GM21515 (cell line): Measurements from ENCODE around the gene TMEM126A.
"Not testable (repeated sequence)": the region's sequence is repeated elsewhere in the genome, so short reads cannot be mapped to it uniquely, and the experiment has no call there.

Experiments used
- ATAC-seq: cut with Tn5 transposase; IDR thresholded peaks from one replicate; pipeline ENCODE4 v1.9.1; 2021; ENCODE audit not compliant: unreplicated experiment

TMEM126A gene

GRCh38 chr11:85656777-85657176 lies 9.0 kb downstream of the TMEM126A start:
- no peak for ATAC-seq

DNA sequence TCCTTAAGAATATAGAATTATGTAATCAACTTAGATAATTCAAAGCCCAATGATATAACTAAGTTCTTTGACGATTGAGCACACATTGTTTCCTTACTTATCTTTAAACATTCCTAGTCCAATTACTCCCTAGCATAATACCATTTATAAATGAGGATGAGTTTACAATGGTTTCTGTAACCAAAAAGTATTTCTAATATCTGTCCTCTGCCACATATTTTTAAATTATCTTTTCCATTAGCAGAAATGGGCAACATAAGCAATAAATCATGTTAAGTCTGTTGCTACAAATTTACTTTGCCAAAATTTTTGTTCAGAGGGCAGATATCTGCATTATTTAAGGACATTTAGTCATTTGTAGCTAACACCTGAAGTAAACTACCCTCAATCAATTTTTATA lies 10.4 kb downstream of the TMEM126A start:
- no peak for ATAC-seq

DNA sequence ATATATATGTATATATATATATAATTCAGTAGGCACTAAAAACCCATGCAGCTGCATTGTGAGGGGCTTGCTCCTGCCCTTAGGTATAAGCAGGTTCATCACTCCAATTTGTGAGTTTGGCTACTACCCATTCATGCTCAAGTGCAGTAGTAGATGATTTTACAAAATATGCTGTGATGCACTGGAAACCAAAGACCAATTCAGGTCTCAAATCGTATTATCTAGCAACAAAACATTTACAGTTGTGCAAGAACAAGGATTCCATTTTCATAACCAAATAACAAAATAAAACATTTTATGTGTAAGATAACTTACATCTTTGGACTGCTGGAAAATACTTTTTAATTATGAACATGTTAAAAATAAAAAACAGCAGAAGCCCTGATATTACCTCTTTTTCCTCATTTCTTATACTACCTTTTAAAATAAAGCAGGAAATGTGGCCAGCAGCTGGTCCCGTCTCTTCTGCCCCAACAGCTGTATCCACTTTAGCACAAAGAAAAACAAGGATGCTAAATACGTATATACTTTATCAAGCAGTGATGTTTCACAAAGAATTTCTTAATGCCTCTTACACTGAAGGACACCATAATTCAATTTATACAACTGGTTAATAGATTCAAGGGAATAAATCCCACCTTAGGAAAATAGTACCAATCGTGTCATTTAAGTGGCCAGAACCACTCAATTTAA lies 14.4 kb downstream of the TMEM126A start:
- ATAC-seq, result no peak

DNA sequence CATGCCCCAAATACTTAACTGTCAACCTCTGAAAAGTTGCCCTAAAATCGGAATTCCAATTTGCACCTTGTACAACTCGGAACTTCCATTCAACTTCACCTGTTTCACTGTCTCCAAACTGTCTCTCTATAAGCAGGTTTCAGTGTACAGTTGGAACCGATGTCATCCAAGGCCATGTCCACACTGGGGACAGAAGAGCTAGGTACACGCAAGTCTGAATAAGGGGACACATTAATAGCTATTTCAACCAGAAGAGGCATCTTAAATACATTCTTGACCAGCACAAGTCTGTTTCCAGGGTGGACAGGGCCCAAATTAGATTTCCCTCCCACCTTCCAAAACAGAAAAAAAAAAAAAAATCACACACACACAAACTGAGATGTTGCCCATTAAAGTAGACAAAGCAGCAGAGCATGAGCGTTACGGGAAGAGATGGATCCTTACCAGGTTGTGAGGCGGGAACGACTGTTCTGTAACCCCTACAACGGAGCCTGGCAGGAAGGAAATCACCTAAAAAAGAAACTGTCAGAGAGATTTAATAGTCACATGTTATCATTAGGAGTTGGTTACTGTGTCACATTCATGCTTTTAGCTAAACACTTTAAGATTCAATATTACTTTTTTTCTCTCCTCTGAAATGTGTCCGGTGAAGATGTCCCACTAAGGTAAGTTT lies 15.4 kb downstream of the TMEM126A start:
- no peak for ATAC-seq

GRCh38 chr11:85663753-85664614 lies 16.2 kb downstream of the TMEM126A start:
- ATAC-seq, result peak; percentile 77

- ATAC-seq, result peak; percentile 91
These were observed 17.1 kb downstream of the TMEM126A start, which contains the start of gene CREBZF for GRCh38 chr11:85664615-85665481. Gene CREBZF, minus strand, starts transcription at chr11:85665129. Its CDS starts 254 bp downstream, at chr11:85664875.

DNA sequence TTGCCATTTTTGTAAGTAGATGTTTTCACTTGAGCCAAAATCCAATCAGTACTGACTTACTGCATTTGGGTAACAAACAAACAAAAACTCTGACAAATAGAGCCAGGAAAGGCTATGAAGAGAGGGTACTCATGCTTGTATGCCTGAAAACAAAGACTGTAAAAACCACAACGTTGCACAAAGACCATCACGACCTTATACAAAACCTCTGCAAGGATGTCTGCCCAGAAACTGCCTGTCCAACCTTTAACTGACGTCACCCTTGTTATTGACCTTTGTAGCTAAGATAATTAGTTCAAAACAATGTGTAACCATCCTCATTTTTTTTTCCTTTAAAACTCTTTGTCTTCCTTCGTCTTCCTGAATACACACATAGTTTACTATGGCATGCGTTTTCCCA lies 18.0 kb downstream of the TMEM126A start:
- no peak for ATAC-seq

GRCh38 chr11:85666687-85667086 lies 18.9 kb downstream of the TMEM126A start:
- no peak for ATAC-seq

DNA sequence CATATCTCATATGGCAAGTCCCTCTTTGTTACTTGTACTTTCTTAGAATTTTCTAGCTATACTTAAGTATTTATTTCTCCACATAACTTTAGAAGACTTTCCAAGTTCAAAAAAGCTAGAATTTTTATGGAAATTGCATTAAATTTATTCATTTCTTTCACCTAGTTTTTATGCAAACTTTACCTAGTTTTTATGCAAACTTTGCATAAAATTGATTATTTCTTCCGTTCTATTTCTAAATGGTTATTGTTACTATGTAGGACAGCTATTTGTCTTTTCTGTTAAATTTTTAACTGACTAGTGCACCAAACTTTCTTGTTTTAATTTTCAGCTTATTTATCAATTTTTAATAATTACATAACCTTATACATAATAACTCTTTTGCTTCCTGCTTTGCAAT lies 20.4 kb downstream of the TMEM126A start:
- no peak for ATAC-seq

DNA sequence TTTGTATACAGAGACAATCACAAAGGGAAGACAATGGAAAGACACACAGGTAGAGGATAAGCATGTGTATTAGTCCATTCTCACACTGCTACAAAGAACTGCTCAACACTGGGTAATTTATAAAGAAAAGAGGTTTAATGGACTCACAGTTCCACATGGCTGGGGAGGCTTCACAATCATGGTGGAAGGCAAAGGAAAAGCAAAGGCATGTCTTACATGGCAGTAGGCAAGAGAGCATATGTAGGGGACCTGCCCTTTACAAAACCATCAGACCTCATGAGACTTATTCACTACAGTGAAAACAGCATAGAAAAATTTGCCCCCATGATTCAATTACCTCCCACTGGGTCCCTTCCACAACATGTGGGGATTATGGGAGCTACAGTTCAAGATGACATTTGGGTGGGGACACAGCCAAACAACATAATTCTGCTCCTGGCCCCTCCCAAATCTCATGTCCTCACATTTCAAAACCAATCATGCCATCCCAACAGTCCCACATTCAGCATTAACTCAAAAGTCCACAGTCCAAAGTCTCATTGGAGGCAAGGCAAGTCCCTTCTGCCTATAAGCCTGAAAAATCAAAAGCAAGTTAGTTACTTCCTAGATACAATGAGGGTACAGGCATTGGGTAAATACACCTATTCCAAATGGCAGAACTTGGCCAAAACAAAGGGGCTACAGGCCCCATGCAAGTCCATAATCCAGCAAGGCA lies 23.3 kb downstream of the TMEM126A start:
- not testable (repeated sequence) for ATAC-seq

GRCh38 chr11:85672105-85672902 lies 24.5 kb downstream of the TMEM126A start:
- ATAC-seq, result no peak

DNA sequence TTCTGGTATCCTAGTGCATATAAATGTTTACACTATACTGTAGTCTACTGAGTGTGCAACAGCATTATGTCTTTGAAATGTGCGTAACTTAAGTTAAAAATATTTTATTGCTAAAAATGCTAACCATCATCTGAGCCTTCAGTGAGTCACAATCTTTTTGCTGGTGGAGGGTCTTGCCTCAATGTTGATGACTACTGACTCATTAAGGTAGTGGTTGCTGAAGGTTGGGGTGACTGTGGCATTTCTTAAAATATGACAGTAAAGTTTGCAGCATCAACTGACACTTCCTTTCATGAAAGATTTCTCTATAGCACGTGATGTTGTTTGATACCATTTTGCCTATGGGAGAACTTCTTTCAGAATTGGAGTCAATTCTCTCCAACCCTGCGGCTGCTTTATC lies 25.6 kb downstream of the TMEM126A start:
- ATAC-seq, result no peak

GRCh38 chr11:85679576-85679975 lies 31.8 kb downstream of the TMEM126A start:
- no peak for ATAC-seq

DNA sequence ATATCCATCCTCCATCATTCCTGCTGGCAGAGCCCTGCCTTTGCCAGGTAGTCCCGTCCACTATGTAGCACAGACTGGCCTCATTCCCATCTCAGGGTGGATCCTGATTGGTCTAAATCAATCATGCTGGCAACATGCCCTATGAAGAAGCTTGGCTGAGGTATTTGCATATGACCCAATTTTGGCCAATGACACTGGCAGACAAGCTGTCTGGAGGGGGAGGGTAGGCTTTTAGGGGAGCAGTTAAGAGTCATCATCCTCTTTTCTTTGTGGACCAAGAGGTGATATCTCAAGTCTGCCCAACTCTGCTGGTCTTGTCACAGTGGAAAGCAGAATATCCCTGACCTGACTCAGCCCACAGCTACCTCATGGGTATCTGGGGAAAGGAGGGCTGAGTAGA lies 33.1 kb downstream of the TMEM126A start:
- ATAC-seq, result no peak

DNA sequence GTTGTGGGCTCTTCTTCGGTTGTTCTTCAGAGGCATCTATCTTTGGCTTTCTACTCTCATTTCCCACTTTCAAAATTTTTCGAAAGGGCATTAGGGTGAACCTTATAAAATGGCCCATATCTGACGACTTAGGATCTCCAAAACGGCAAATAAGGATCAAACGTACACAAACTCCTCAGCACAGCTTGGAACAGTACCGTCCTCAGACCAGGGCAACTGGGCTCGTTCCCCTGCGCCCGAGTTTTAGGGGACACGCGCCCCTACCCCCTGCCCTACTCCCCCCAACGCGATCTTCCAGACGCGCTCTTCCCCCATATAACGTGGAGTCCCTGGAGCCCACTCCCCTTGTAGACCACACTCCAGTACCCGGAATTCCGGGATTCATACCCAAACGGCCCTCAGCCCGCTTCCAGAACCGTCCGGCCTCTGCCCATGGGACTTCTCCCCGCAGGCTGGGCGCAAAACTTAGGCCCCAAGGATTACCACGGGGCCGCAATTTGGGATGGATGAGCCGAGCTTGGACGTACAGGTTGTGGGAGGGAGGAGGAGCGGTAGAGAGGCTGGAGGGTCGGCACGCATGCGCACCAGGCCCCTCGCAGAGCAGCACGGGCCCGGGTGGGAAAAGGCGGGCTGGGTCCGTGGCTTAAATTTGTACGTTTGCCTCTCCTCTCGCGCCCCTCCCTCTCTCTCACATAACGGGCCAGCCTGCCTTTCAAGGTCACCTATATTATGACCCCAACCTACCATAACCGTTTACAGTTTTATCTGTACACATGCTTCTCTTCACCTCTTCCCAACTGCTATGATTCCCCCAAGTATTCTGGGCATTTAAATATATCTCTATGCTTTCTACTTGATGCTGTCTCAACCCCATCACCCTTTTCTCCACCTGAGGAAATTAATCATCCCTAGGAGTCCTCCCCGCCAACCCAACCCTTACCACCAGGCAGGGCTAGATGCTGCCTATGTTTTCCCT lies 34.9 kb downstream of the TMEM126A start:
- peak; percentile 76 for ATAC-seq

DNA sequence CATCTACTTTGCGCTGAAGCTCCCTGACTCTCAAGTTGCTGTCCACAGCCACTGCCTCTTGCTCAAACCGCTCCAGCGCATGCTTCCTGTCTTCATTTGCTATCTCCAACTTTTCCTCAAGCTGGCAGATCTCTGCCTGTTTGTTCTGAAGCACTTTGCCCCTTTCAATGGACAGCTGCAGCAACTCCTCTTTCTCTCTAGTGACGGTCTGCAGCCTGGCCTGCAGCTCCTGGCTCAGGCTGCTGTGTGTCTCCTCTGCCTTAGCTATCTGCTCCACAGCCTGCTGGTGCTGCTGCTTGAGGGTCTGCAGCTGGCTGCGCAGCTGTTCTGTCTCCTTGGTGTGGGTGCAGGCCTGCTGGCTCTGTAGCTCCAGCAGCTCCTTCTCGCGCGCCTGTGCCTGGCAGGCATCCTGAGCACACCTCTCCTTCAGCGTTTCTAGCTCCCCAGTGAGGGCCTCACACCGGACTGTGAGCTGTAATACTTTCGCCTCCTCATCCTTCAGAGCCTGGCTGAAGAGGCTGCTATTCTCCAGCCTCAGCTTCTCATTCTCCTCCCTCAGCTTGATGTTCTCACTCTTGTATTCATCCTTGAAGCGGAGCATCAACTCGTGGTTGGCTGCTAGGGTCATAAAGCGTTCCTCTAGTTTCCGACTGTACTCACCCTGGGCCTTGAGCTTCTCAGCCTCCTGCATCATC lies 37.5 kb downstream of the TMEM126A start:
- no peak for ATAC-seq

- no peak for ATAC-seq
These were observed 38.2 kb downstream of the TMEM126A start, which contains the start of gene CCDC89 for GRCh38 chr11:85685820-85686459. Gene CCDC89, minus strand, starts transcription at chr11:85686195. Its CDS starts 65 bp downstream, at chr11:85686130.
